T-helper 2 cell treated with Interferon-gamma antibody and Interleukin-4, amounts not matched to agents 5 μg/mL and 100 μg/mL, for 36 hours (primary cell): Measurements from ENCODE around the gene LEP.

Experiments used
- DNase-seq: peaks from one replicate; pipeline ENCODE4 v3.0.0; 2021; ENCODE audit warnings: low spot score
- H3K27ac Mint-ChIP-seq: one replicate; pipeline ENCODE4 v1.8.0; 2021; ENCODE audit warnings: mild to moderate bottlenecking, mixed read lengths
- H3K27me3 Mint-ChIP-seq: one replicate; pipeline ENCODE4 v1.8.0; 2021; ENCODE audit warnings: low read depth, mixed read lengths
- H3K36me3 Mint-ChIP-seq: one replicate; pipeline ENCODE4 v1.8.0; 2021; ENCODE audit warnings: low read depth, mixed read lengths
- H3K4me1 Mint-ChIP-seq: one replicate; pipeline ENCODE4 v1.8.0; 2021; ENCODE audit warnings: low read depth, mixed read lengths
- H3K4me3 Mint-ChIP-seq: one replicate; pipeline ENCODE4 v1.8.0; 2022; ENCODE audit warnings: mild to moderate bottlenecking, moderate library complexity, mixed read lengths
- H3K9me3 Mint-ChIP-seq: one replicate; pipeline ENCODE4 v1.8.0; 2021; ENCODE audit warnings: mixed read lengths

Gene LEP

GRCh38 chr7:128247108-128247507 lies 6.0 kb downstream of the LEP start:
- Mint-ChIP-seq H3K27me3 (peaks cover 6% of the 10 kb centered on the region), H3K4me3 (no peak overlapping the region), H3K27ac (no peak overlapping the region), H3K9me3 (no peaks in the 10 kb centered on the region), H3K36me3 (no peaks in the 10 kb centered on the region), H3K4me1 (no peaks in the 10 kb centered on the region)
- DNase-seq, result no peak

- no peak overlapping the region for H3K27ac Mint-ChIP-seq
- no peaks in the 10 kb centered on the region for H3K9me3 Mint-ChIP-seq
- DNase-seq, result no peak
- H3K4me1 Mint-ChIP-seq, result no peaks in the 10 kb centered on the region
- no peak overlapping the region for H3K4me3 Mint-ChIP-seq
- H3K27me3 Mint-ChIP-seq, result peaks cover 3% of the 10 kb centered on the region
- H3K36me3 Mint-ChIP-seq, result no peaks in the 10 kb centered on the region
Observed at GRCh38 chr7:128247640-128248194, 6.6 kb downstream of the LEP start.

GRCh38 chr7:128251337-128251736 lies 10.3 kb downstream of the LEP start:
- H3K9me3 Mint-ChIP-seq, result no peaks in the 10 kb centered on the region
- no peak for DNase-seq
- no peak overlapping the region for H3K4me3 Mint-ChIP-seq
- H3K4me1 Mint-ChIP-seq, result no peaks in the 10 kb centered on the region
- H3K27ac Mint-ChIP-seq, result no peak overlapping the region
- H3K36me3 Mint-ChIP-seq, result no peaks in the 10 kb centered on the region
- H3K27me3 Mint-ChIP-seq, result peaks cover 5% of the 10 kb centered on the region

- peaks cover 9% of the 10 kb centered on the region for H3K27me3 Mint-ChIP-seq
Observed at GRCh38 chr7:128253701-128254100, 12.6 kb downstream of the LEP start.

GRCh38 chr7:128254470-128254869 lies 13.4 kb downstream of the LEP start:
- no peaks in the 10 kb centered on the region for H3K36me3 Mint-ChIP-seq
- H3K4me1 Mint-ChIP-seq, result no peaks in the 10 kb centered on the region
- peaks cover 9% of the 10 kb centered on the region for H3K27me3 Mint-ChIP-seq
- no peak overlapping the region for H3K27ac Mint-ChIP-seq
- H3K4me3 Mint-ChIP-seq, result no peak overlapping the region
- H3K9me3 Mint-ChIP-seq, result no peaks in the 10 kb centered on the region
- no peak for DNase-seq

More at GRCh38 chr7:128253701-128254100, 12.6 kb downstream of the LEP start:
- no peaks in the 10 kb centered on the region for H3K4me1 Mint-ChIP-seq
- no peak for DNase-seq
- no peak overlapping the region for H3K27ac Mint-ChIP-seq
- H3K9me3 Mint-ChIP-seq, result no peaks in the 10 kb centered on the region
- H3K36me3 Mint-ChIP-seq, result no peaks in the 10 kb centered on the region
- no peak overlapping the region for H3K4me3 Mint-ChIP-seq

GRCh38 chr7:128255271-128255670 lies 14.2 kb downstream of the LEP start:
- Mint-ChIP-seq H3K4me3 (no peak overlapping the region), H3K4me1 (no peaks in the 10 kb centered on the region), H3K27ac (no peak overlapping the region), H3K36me3 (no peaks in the 10 kb centered on the region), H3K27me3 (peaks cover 9% of the 10 kb centered on the region), H3K9me3 (no peaks in the 10 kb centered on the region)
- DNase-seq, result no peak

- Mint-ChIP-seq H3K4me1 (no peaks in the 10 kb centered on the region), H3K27ac (no peak overlapping the region), H3K4me3 (no peak overlapping the region), H3K9me3 (no peaks in the 10 kb centered on the region), H3K27me3 (peaks cover 6% of the 10 kb centered on the region), H3K36me3 (no peaks in the 10 kb centered on the region)
- no peak for DNase-seq
Observed at GRCh38 chr7:128257458-128257857, 16.4 kb downstream of the LEP start.

GRCh38 chr7:128259131-128260061 lies 18.3 kb downstream of the LEP start:
- DNase-seq, result no peak
- H3K27me3 Mint-ChIP-seq, result peaks cover 9% of the 10 kb centered on the region
- H3K4me3 Mint-ChIP-seq, result no peak overlapping the region
- no peaks in the 10 kb centered on the region for H3K36me3 Mint-ChIP-seq
- no peak overlapping the region for H3K27ac Mint-ChIP-seq
- no peaks in the 10 kb centered on the region for H3K4me1 Mint-ChIP-seq
- no peaks in the 10 kb centered on the region for H3K9me3 Mint-ChIP-seq

GRCh38 chr7:128260069-128260795 lies 19.2 kb downstream of the LEP start:
- no peak overlapping the region for H3K4me3 Mint-ChIP-seq
- DNase-seq, result no peak
- peaks cover 9% of the 10 kb centered on the region for H3K27me3 Mint-ChIP-seq
- no peaks in the 10 kb centered on the region for H3K9me3 Mint-ChIP-seq
- no peaks in the 10 kb centered on the region for H3K4me1 Mint-ChIP-seq
- no peak overlapping the region for H3K27ac Mint-ChIP-seq
- no peaks in the 10 kb centered on the region for H3K36me3 Mint-ChIP-seq

- Mint-ChIP-seq H3K36me3 (no peaks in the 10 kb centered on the region), H3K27ac (no peak overlapping the region), H3K9me3 (no peaks in the 10 kb centered on the region), H3K27me3 (peaks cover 17% of the 10 kb centered on the region), H3K4me1 (no peaks in the 10 kb centered on the region), H3K4me3 (no peak overlapping the region)
- DNase-seq, result no peak
Observed at GRCh38 chr7:128262273-128263028, 21.4 kb downstream of the LEP start.

GRCh38 chr7:128263420-128263819 lies 22.3 kb downstream of the LEP start:
- Mint-ChIP-seq H3K27ac (no peak overlapping the region), H3K36me3 (no peaks in the 10 kb centered on the region), H3K27me3 (peaks cover 19% of the 10 kb centered on the region), H3K4me3 (no peak overlapping the region), H3K9me3 (no peaks in the 10 kb centered on the region), H3K4me1 (no peaks in the 10 kb centered on the region)
- DNase-seq, result no peak

GRCh38 chr7:128264477-128264876 lies 23.4 kb downstream of the LEP start:
- H3K4me1 Mint-ChIP-seq, result no peaks in the 10 kb centered on the region
- H3K4me3 Mint-ChIP-seq, result no peak overlapping the region
- H3K36me3 Mint-ChIP-seq, result no peaks in the 10 kb centered on the region
- no peaks in the 10 kb centered on the region for H3K9me3 Mint-ChIP-seq
- no peak overlapping the region for H3K27ac Mint-ChIP-seq
- peaks cover 29% of the 10 kb centered on the region for H3K27me3 Mint-ChIP-seq
- DNase-seq, result no peak

GRCh38 chr7:128265156-128265905 lies 24.3 kb downstream of the LEP start:
- H3K27ac Mint-ChIP-seq, result no peak overlapping the region
- H3K4me1 Mint-ChIP-seq, result no peaks in the 10 kb centered on the region
- peaks cover 35% of the 10 kb centered on the region for H3K27me3 Mint-ChIP-seq
- no peaks in the 10 kb centered on the region for H3K9me3 Mint-ChIP-seq
- DNase-seq, result no peak
- H3K4me3 Mint-ChIP-seq, result no peak overlapping the region
- H3K36me3 Mint-ChIP-seq, result no peaks in the 10 kb centered on the region
